ENCODE data around the gene EFHC1.
"Not testable (repeated sequence)": the region's sequence is repeated elsewhere in the genome, so short reads cannot be mapped to it uniquely, and the experiment has no call there.

GRCh38 chr6:52461194-52461593, 41.1 kb downstream of the EFHC1 start:
- TF ChIP-seq, protein P1, sequence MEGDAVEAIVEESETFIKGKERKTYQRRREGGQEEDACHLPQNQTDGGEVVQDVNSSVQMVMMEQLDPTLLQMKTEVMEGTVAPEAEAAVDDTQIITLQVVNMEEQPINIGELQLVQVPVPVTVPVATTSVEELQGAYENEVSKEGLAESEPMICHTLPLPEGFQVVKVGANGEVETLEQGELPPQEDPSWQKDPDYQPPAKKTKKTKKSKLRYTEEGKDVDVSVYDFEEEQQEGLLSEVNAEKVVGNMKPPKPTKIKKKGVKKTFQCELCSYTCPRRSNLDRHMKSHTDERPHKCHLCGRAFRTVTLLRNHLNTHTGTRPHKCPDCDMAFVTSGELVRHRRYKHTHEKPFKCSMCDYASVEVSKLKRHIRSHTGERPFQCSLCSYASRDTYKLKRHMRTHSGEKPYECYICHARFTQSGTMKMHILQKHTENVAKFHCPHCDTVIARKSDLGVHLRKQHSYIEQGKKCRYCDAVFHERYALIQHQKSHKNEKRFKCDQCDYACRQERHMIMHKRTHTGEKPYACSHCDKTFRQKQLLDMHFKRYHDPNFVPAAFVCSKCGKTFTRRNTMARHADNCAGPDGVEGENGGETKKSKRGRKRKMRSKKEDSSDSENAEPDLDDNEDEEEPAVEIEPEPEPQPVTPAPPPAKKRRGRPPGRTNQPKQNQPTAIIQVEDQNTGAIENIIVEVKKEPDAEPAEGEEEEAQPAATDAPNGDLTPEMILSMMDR (IDR thresholded peaks at IDR 0.05): not testable (repeated sequence)
- TF ChIP-seq EP300, POLR2A, POLR2AphosphoS5 (IDR thresholded peaks at IDR 0.05): not testable (repeated sequence)
